ENCODE results near the gene CBX2. TPM values are rescaled to one million over a fixed set of nuclear protein-coding genes. Genes with fewer than 3 reads are reported as not detected.

CBX2 gene
- total RNA-seq, 1 experiment from 2014 or later = 79.4 TPM

DNA sequence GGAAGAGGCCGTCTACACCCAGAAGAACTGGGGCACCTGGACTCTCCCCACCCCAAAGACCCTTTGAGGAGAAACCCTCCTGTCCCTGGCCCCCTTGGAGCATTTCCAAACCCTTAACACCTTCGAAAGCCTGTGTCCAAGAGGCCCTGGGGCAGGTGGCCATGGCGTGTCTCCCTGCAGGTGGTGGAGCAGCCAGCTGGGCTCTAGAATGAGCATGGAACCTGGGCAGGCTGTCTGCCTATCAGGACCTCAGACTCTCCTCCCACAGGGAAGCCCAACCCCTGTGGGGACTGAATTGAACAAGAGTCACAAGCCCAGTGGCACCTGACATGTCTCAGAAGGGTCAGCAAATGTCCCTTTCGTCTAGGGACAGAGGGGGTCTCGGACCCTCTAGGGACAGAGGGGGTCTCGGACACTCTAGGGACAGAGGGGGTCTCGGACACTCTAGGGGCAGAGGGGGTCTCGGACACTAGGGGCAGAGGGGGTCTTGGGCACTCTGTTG, 52.9 kb downstream of the CBX2 start:
- Histone ChIP-seq H3K18ac (ENCODE audit: insufficient read length, low read depth, low read length) (no peak overlapping the region), H3T11ph (ENCODE audit: low read length) (no peak overlapping the region), H2BK12ac (ENCODE audit: insufficient read length, low read depth, low read length) (no peak overlapping the region), H3K14ac (ENCODE audit: insufficient read depth, low read length) (no peak overlapping the region), H3K27me3 (ENCODE audit: insufficient read depth, low read length) (peaks cover 66% of the 10 kb centered on the region), H4K8ac (replicated peaks; ENCODE audit: insufficient read length, low read depth, low read length) (no peak overlapping the region), H3K4me2 (ENCODE audit: insufficient read depth, insufficient read length, low read length) (no peak overlapping the region), H3K23ac (ENCODE audit: insufficient read length, low read depth, low read length) (no peak overlapping the region), H2BK5ac (ENCODE audit: insufficient read length, low read length) (no peak overlapping the region), H4K91ac (ENCODE audit: insufficient read length, low read depth, low read length) (no peak overlapping the region), H2BK120ac (ENCODE audit: low read depth, low read length, poor library complexity, severe bottlenecking) (no peak overlapping the region), H3K9ac (ENCODE audit: extremely low read depth, insufficient read length, low read length) (no peak overlapping the region), H4K5ac (ENCODE audit: insufficient read length, low read depth, low read length) (no peak overlapping the region), H2BK20ac (ENCODE audit: low read depth, low read length, poor library complexity, severe bottlenecking) (no peak overlapping the region), H3K9me3 (ENCODE audit: control insufficient read depth, low read depth, low read length) (no peaks in the 10 kb centered on the region), H3K79me1 (ENCODE audit: insufficient read depth, low read depth, low read length, poor library complexity, severe bottlenecking) (no peaks in the 10 kb centered on the region), H2AFZ (ENCODE audit: low read length) (no peak overlapping the region), H3K56ac (ENCODE audit: insufficient read length, low read depth, low read length) (no peak overlapping the region), H3K23me2 (ENCODE audit: insufficient read length, low read depth, low read length, poor library complexity, severe bottlenecking) (peaks cover 12% of the 10 kb centered on the region), H3K4ac (ENCODE audit: low read depth, low read length) (no peak overlapping the region), H3K79me2 (ENCODE audit: insufficient read depth, low read length) (no peaks in the 10 kb centered on the region), H3K4me1 (ENCODE audit: insufficient read depth, low read length) (peaks cover 2% of the 10 kb centered on the region; the same call in 1 of the 2 replicates), H3K27ac (ENCODE audit: insufficient read length, low read depth, low read length) (no peak overlapping the region), H2AK5ac (ENCODE audit: insufficient read length, low read length) (no peak overlapping the region), H2BK15ac (ENCODE audit: low read depth, low read length) (no peak overlapping the region), H4K20me1 (ENCODE audit: control insufficient read depth, insufficient read depth, insufficient read length) (no peaks in the 10 kb centered on the region)
- WGBS (ENCODE audit: extremely low coverage, insufficient read length, low lambda C conversion rate) = no CpG with 5 or more reads among the region's 8 CpGs
- Mint-ChIP-seq H3K9me3 (peaks cover 4 to 6% of the 10 kb centered on the region in 2 experiments; a peak in 3 of 5 replicates), H3K27me3 (ENCODE audit: low read depth) (peaks cover 99% of the 10 kb centered on the region), H3K4me1 (peaks cover 24 to 38% of the 10 kb centered on the region in 2 experiments), H3K4me3 (no peak overlapping the region; a peak in 1 of 5 replicates), H3K36me3 (ENCODE audit: insufficient read depth in 1 of 3, low read depth in 3 of 3) (no peaks in the 10 kb centered on the region), H3K27ac (no peak overlapping the region)
- DNase-seq = no peak
- TF ChIP-seq, protein P1, sequence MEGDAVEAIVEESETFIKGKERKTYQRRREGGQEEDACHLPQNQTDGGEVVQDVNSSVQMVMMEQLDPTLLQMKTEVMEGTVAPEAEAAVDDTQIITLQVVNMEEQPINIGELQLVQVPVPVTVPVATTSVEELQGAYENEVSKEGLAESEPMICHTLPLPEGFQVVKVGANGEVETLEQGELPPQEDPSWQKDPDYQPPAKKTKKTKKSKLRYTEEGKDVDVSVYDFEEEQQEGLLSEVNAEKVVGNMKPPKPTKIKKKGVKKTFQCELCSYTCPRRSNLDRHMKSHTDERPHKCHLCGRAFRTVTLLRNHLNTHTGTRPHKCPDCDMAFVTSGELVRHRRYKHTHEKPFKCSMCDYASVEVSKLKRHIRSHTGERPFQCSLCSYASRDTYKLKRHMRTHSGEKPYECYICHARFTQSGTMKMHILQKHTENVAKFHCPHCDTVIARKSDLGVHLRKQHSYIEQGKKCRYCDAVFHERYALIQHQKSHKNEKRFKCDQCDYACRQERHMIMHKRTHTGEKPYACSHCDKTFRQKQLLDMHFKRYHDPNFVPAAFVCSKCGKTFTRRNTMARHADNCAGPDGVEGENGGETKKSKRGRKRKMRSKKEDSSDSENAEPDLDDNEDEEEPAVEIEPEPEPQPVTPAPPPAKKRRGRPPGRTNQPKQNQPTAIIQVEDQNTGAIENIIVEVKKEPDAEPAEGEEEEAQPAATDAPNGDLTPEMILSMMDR (conservative IDR thresholded peaks at IDR 0.05) = no peak
